Stomach (tissue), 9 donors: ENCODE data around the gene CXCL17. TPM values are rescaled to one million over a fixed set of nuclear protein-coding genes. Genes with fewer than 3 reads are reported as not detected.

ENCODE experiments used
- DNase-seq, 2 donors: peaks; one replicate each; pipeline versions ENCODE4 v3.0.0 to v3.0.0-alpha.2; 2013 to 2019
- H3K27ac ChIP-seq, 5 donors: fragments of 200-600 bp in 4 of 5; sonication (generic) in 4 of 5; one replicate each; pipeline ENCODE4 v1.5.1; 2013 to 2019; ENCODE audit warnings: mild to moderate bottlenecking in 1 of 5, moderate library complexity in 1 of 5
- H3K27me3 ChIP-seq, 3 donors: fragments of 200-600 bp; sonication (generic); one replicate each; pipeline ENCODE4 v1.5.1; 2017 to 2019; ENCODE audit warnings: mixed run types in 1 of 3
- H3K36me3 ChIP-seq, 4 donors: fragments of 200-600 bp; sonication (generic); 1 replicate in 3 of 4; 2 replicates in 1 of 4; pipeline ENCODE4 v1.5.1; 2016 to 2019
- H3K4me1 ChIP-seq, 4 donors: fragments of 200-600 bp; sonication (generic); one replicate each; pipeline ENCODE4 v1.5.1; 2016 to 2019
- H3K4me3 ChIP-seq, 4 donors: fragments of 200-600 bp; sonication (generic) in 3 of 4; one replicate each; pipeline ENCODE4 v1.5.1; 2016 to 2019; ENCODE audit warnings: mild to moderate bottlenecking in 1 of 4
- H3K9me3 ChIP-seq, 4 donors: fragments of 200-600 bp; sonication (generic); one replicate each; pipeline ENCODE4 v1.5.1; 2016 to 2019
- EP300 ChIP-seq: sonication (generic); formaldehyde crosslinking; IDR thresholded peaks from one replicate; pipeline ENCODE4 v1.6.1; 2017; ENCODE audit warnings: antibody characterized with exemption
- POLR2A ChIP-seq, 4 donors: fragments of 450-650 bp; IDR thresholded peaks; one replicate each; pipeline ENCODE4 v1.6.1; 2016; ENCODE audit warnings: antibody characterized with exemption in 4 of 4, control low read depth in 2 of 4, mild to moderate bottlenecking in 1 of 4, moderate library complexity in 1 of 4
- POLR2AphosphoS5 ChIP-seq, 3 donors: sonication (generic); formaldehyde crosslinking; IDR thresholded peaks; one replicate each; pipeline ENCODE4 v1.6.1; 2016; ENCODE audit warnings: antibody characterized with exemption in 3 of 3
- WGBS, 5 donors: extraction: QIAGEN DNeasy Blood & Tissue Kit in 3 of 5; methylation state at CpG; one replicate each; pipeline versions ENCODE4 v1.1.5 to v1.1.7; 2013 to 2018; 5-methylcytosine and 5-hydroxymethylcytosine counted together
- intact Hi-C: fragments of 100-400 bp; cut with DNase I; formaldehyde crosslinking; loops from one replicate; pipeline ENCODE4 v1.15.1; 2023; ENCODE audit warnings: low total_unique reads
- polyA plus RNA-seq, 3 donors: library from polyadenylated mRNA; stranded (reverse); fragments of 200-250 nt; gene quantifications; one replicate each; pipeline ENCODE4 v1.2.3, GENCODE V29; 2013
- total RNA-seq, 5 donors: library from RNA; depleted of rRNA; stranded (reverse); fragments of >200 nt; gene quantifications; one replicate each; pipeline versions ENCODE4 v1.1.0 to v1.2.3, GENCODE V29; 2014 to 2016
- TF ChIP-seq, protein P1 (sequence below), 7 experiments: fragments of 450-650 bp in 4 of 7; fragments of 200-600 bp in 3 of 7; sonication (generic) in 3 of 7; IDR thresholded peaks; one replicate each; pipeline ENCODE4 v1.5.1; 2016 to 2019; ENCODE audit warnings: antibody characterized with exemption in 7 of 7, control low read depth in 2 of 7, mild to moderate bottlenecking in 1 of 7
- donor health status: healthy with polysubstance abuse.
- donor health status: Bipolar disorder and iron deficiency.
- donor health status: healthy.

Gene CXCL17
- total and polyA plus RNA-seq, 8 donors: 7.6 to 518 (median 107) TPM; not detected in 1

DNA sequence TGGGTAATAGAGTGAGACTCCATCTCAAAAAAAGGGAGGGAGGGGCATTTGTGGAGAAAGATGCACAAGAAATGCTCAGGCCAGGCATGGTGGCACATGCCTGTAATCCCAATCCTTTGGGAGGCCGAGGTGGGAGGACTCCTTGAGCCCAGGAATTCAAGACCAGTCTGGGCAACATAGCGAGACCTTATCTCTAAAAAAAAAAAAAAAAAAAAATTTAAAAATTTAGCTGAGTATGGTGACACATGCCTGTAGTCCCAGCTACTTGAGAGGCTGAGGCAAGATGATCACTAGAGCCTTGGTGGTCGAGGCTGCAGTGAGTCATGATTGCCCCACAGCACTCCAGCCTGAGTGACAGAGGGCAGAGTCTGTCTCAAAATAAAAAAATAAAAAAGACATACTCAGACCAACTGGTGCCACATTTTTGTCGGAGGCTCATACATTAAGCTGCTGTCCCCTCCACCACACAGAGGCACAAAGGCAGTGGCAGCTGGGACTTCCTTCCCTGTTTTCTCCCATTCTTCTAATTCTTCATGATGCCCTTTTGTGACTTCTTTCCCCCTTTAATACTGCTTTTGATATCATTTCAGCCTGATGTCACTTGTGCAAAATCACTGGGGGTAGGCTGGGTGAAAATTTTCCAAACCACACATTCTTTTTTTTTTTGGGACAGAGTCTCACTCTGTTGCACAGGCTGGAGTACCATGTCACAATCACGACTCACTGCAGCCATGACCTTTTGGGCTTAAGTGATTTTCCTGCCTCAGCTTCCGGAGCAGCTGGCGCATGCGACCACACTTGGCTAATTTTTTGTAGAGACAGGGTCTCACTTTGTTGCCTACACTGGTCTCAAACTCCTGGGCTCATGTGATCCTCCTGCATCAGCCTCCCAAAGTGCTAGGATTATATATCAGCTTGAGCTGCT lies 26.8 kb upstream of the CXCL17 start:
- Histone ChIP-seq H3K9me3 (no peaks in the 10 kb centered on the region), H3K4me3 (no peak overlapping the region), H3K36me3 (no peaks in the 10 kb centered on the region), H3K27me3 (no peaks in the 10 kb centered on the region), H3K4me1 (peaks cover 0 to 8% (median 2%) of the 10 kb centered on the region in 4 donors), H3K27ac (no peak overlapping the region)
- DNase-seq: no peak
- TF ChIP-seq, protein P1, sequence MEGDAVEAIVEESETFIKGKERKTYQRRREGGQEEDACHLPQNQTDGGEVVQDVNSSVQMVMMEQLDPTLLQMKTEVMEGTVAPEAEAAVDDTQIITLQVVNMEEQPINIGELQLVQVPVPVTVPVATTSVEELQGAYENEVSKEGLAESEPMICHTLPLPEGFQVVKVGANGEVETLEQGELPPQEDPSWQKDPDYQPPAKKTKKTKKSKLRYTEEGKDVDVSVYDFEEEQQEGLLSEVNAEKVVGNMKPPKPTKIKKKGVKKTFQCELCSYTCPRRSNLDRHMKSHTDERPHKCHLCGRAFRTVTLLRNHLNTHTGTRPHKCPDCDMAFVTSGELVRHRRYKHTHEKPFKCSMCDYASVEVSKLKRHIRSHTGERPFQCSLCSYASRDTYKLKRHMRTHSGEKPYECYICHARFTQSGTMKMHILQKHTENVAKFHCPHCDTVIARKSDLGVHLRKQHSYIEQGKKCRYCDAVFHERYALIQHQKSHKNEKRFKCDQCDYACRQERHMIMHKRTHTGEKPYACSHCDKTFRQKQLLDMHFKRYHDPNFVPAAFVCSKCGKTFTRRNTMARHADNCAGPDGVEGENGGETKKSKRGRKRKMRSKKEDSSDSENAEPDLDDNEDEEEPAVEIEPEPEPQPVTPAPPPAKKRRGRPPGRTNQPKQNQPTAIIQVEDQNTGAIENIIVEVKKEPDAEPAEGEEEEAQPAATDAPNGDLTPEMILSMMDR (IDR thresholded peaks at IDR 0.05): no peak
- TF ChIP-seq POLR2AphosphoS5 (IDR thresholded peaks at IDR 0.05) (no peak), EP300 (no peak), POLR2A (IDR thresholded peaks at IDR 0.05) (no peak)
- WGBS, 5 donors: 49 to 75% (median 74%) methylated on average over 8 of the region's 8 CpGs
- intact Hi-C loops: no loop called here

GRCh38 chr19:42468273-42468796 lies 25.6 kb upstream of the CXCL17 start:
- WGBS, 5 donors: 60 to 76% (median 67%) methylated on average over 3 of the region's 3 CpGs
- intact Hi-C loops: no loop called here
- H3K9me3 ChIP-seq: no peaks in the 10 kb centered on the region
- no peaks in the 10 kb centered on the region for H3K36me3 ChIP-seq
- DNase-seq: no peak
- peaks cover 0 to 8% (median 2%) of the 10 kb centered on the region in 4 donors for H3K4me1 ChIP-seq
- H3K27ac ChIP-seq: no peak overlapping the region
- no peak overlapping the region for H3K4me3 ChIP-seq
- no peaks in the 10 kb centered on the region for H3K27me3 ChIP-seq
- TF ChIP-seq EP300: no peak
- TF ChIP-seq, protein P1 (IDR thresholded peaks at IDR 0.05): no peak

DNA sequence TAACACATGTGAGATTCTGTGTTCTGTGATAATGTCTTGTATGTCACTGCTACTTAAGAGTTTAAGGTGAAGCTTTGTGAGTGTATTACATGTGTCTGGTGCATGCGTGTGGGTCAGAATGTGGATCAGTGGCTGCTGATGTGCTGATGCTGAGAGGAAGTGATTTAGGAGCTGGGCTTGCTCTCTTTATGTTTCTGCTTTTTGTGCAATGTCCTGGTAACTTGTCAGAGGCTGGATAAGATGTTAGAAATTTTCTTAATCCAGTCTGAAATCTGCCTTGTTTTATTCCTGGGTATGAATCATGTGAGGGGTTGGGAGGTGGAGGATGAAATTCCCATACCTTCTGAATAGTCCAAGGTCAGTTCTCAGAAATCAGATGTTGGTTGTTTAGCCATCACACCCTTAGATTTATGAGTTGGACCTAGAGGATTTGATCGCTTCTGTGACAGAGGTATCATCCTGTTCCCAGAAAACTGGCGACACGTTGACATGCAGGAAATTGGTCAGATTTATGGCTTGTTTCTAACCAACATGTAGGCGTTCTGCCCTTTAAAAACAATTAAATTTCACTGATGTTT lies 24.5 kb upstream of the CXCL17 start:
- no peak for TF ChIP-seq POLR2AphosphoS5 (IDR thresholded peaks at IDR 0.05)
- TF ChIP-seq POLR2A (IDR thresholded peaks at IDR 0.05): no peak
- TF ChIP-seq, protein P1 (IDR thresholded peaks at IDR 0.05): no peak
- no peak for TF ChIP-seq EP300
- Histone ChIP-seq H3K4me1 (peaks cover 0 to 8% (median 2%) of the 10 kb centered on the region in 4 donors), H3K27me3 (no peaks in the 10 kb centered on the region), H3K36me3 (no peaks in the 10 kb centered on the region), H3K27ac (peak overlapping the region in 1 of 5 donors; percentile 26), H3K4me3 (no peak overlapping the region), H3K9me3 (no peaks in the 10 kb centered on the region)
- intact Hi-C loops: no loop called here
- no peak for DNase-seq
- WGBS, 5 donors: 58 to 80% (median 74%) methylated on average over 5 of the region's 5 CpGs

GRCh38 chr19:42466521-42467182 lies 23.9 kb upstream of the CXCL17 start:
- Histone ChIP-seq H3K27me3 (no peaks in the 10 kb centered on the region), H3K9me3 (no peaks in the 10 kb centered on the region), H3K36me3 (no peaks in the 10 kb centered on the region), H3K4me3 (no peak overlapping the region), H3K27ac (peak overlapping the region in 2 of 5 donors; percentile 22 to 26), H3K4me1 (peaks cover 0 to 9% (median 2%) of the 10 kb centered on the region in 4 donors)
- TF ChIP-seq POLR2AphosphoS5 (IDR thresholded peaks at IDR 0.05) (no peak), POLR2A (IDR thresholded peaks at IDR 0.05) (no peak), EP300 (no peak)
- TF ChIP-seq, protein P1 (IDR thresholded peaks at IDR 0.05): no peak
- 47 to 60% (median 59%) methylated on average over 5 of the region's 5 CpGs for WGBS, 5 donors
- no peak for DNase-seq
- intact Hi-C loops: no loop called here
